ENCODE measurements around the gene WDR6.

WDR6 gene

DNA sequence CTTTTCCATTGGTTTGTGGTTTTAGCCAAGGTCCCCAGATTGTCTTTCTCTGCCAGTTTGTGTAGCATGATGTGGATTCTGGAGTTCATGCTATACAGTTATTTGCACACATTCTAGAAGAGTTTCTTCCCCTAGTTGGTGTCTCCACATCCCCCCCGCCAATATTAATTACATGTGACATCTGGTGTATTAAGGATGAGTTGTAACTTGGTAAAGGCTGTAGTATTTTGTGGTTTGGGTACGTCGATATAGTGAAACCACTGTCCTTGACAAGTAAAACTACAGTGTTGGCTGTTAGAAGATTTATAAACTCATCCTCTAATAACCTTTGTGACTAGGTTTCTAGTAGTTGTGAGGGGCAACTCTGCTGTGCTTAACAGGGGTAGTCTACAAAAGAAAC lies 40.8 kb upstream of the WDR6 start:
- peaks cover 21% of the 10 kb centered on the region for H3K36me3 ChIP-seq (ENCODE audit: control insufficient read depth, insufficient read depth, low read length)
- H3K4me3 ChIP-seq (replicated peaks; ENCODE audit: low read depth, low read length) = no peak overlapping the region
- TF ChIP-seq, protein P1, sequence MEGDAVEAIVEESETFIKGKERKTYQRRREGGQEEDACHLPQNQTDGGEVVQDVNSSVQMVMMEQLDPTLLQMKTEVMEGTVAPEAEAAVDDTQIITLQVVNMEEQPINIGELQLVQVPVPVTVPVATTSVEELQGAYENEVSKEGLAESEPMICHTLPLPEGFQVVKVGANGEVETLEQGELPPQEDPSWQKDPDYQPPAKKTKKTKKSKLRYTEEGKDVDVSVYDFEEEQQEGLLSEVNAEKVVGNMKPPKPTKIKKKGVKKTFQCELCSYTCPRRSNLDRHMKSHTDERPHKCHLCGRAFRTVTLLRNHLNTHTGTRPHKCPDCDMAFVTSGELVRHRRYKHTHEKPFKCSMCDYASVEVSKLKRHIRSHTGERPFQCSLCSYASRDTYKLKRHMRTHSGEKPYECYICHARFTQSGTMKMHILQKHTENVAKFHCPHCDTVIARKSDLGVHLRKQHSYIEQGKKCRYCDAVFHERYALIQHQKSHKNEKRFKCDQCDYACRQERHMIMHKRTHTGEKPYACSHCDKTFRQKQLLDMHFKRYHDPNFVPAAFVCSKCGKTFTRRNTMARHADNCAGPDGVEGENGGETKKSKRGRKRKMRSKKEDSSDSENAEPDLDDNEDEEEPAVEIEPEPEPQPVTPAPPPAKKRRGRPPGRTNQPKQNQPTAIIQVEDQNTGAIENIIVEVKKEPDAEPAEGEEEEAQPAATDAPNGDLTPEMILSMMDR (IDR thresholded peaks at IDR 0.05; ENCODE audit: insufficient read depth, low read length, poor library complexity, severe bottlenecking) = no peak
- H3K27me3 ChIP-seq (replicated peaks; ENCODE audit: control insufficient read depth, insufficient read depth, low read length) = no peaks in the 10 kb centered on the region
- no peak for DNase-seq (ENCODE audit: extremely low read depth, insufficient read length)

DNA sequence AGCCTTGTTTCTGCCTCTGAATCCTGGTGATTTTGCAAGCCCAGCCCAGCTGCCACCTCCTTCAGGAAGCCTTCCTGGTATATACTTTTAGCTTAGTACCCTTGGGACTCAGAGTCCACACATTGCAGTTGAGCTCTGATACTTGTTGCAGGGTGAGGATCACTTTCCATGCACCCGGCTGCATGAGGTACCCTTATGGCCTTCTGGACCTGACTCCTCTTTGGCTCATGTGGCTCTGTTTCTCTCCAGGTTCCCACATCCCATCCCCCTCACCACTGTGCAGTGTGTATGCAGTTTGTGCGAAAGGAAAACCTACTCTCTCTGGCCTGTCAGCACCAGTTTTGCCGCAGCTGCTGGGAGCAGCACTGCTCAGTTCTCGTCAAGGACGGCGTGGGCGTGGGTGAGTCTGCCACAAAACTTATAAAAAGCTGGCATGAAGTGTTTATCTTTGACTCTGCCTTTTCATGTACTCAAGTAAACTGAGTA lies 40.3 kb upstream of the WDR6 start:
- H3K36me3 ChIP-seq (ENCODE audit: control insufficient read depth, insufficient read depth, low read length) = peaks cover 25% of the 10 kb centered on the region

DNA sequence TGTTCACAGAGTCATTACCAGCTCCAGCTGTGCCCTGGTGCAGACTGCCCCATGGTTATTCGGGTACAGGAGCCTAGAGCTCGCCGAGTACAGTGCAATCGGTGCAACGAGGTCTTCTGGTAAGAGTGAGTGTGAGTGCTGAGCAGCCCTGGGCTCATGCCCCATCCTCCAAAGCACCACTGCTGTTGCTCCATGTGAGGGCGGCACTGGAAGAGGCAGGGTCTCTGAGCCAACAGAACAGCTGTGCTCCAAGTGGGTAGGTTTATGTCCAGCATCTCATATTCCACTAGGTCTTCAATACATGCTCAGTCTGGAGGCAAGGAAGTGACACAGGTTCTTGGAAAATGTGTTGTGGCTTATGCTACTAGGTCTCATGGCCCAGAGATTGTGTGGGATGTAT lies 36.6 kb upstream of the WDR6 start:
- Histone ChIP-seq H3K4me3 (replicated peaks; ENCODE audit: low read depth, low read length) (no peak overlapping the region), H3K27me3 (replicated peaks; ENCODE audit: control insufficient read depth, insufficient read depth, low read length) (no peaks in the 10 kb centered on the region), H3K36me3 (ENCODE audit: control insufficient read depth, insufficient read depth, low read length) (peaks cover 38% of the 10 kb centered on the region)
- no peak for DNase-seq (ENCODE audit: extremely low read depth, insufficient read length)
- TF ChIP-seq, protein P1 (IDR thresholded peaks at IDR 0.05; ENCODE audit: insufficient read depth, low read length, poor library complexity, severe bottlenecking) = no peak

More for the DNA sequence above, 40.3 kb upstream of the WDR6 start:
- H3K4me3 ChIP-seq (replicated peaks; ENCODE audit: low read depth, low read length) = no peak overlapping the region
- H3K27me3 ChIP-seq (replicated peaks; ENCODE audit: control insufficient read depth, insufficient read depth, low read length) = no peaks in the 10 kb centered on the region
- no peak for DNase-seq (ENCODE audit: extremely low read depth, insufficient read length)
- TF ChIP-seq, protein P1 (IDR thresholded peaks at IDR 0.05; ENCODE audit: insufficient read depth, low read length, poor library complexity, severe bottlenecking) = no peak

DNA sequence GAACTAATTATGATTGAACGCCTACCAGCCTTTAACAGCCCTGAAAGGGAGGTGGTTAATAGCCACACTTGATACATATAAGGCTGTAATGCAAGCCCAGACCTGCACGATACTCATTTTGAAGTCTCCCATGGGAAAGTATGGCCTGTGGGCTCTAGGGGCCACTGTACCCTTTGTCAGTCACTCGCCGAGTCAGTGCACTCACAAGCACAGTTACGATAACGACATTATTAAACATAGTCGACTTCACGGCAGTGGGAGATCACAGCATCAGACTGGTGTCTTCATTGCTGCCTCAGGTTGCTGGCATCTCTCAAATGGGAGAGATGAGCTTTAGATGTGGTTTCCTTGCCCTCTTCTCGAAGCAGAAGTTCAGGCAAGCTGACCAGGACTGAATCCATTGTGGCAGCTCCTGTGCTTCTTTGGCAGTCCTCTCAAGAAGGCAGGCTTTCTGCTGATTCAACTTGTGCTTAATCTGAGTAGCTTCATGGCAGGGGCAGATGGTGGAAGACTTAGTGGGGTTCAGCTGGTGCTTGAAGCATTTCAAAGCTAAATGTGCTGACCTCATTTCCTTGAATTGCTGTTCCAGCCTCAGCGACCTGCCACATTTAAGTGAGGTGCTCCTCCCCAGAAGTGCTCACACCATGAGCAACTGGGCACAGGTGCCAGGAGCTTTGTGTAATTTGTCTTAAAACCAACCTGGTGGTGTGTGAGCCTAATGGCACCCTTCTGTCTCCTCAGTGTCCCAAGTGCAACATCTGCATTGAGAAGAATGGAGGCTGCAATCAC lies 32.9 kb upstream of the WDR6 start:
- Histone ChIP-seq H3K27me3 (replicated peaks; ENCODE audit: control insufficient read depth, insufficient read depth, low read length) (no peaks in the 10 kb centered on the region), H3K4me3 (replicated peaks; ENCODE audit: low read depth, low read length) (no peak overlapping the region), H3K36me3 (ENCODE audit: control insufficient read depth, insufficient read depth, low read length) (peaks cover 34% of the 10 kb centered on the region)
- TF ChIP-seq, protein P1 (IDR thresholded peaks at IDR 0.05; ENCODE audit: insufficient read depth, low read length, poor library complexity, severe bottlenecking) = no peak
- no peak for DNase-seq (ENCODE audit: extremely low read depth, insufficient read length)

DNA sequence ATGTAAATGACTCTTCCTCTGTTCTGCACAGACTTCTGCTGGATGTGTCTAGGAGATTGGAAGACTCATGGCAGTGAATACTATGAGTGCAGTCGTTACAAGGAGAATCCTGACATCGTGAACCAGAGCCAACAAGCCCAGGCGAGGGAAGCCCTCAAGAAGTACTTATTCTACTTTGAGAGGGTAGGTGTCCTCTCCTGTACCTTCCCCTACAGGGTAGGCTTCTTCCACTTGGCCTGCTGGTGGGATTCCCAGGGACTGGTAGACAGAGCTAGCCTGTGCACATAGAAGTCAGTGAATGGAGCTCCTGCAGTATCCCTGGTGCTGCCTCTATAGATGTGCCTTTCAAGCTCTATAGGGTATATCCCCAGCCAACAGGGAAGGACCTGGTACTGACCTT lies 27.7 kb upstream of the WDR6 start:
- Histone ChIP-seq H3K27me3 (replicated peaks; ENCODE audit: control insufficient read depth, insufficient read depth, low read length) (no peaks in the 10 kb centered on the region), H3K4me3 (replicated peaks; ENCODE audit: low read depth, low read length) (no peak overlapping the region), H3K36me3 (ENCODE audit: control insufficient read depth, insufficient read depth, low read length) (peaks cover 30% of the 10 kb centered on the region)
- TF ChIP-seq, protein P1 (IDR thresholded peaks at IDR 0.05; ENCODE audit: insufficient read depth, low read length, poor library complexity, severe bottlenecking) = no peak
- DNase-seq (ENCODE audit: extremely low read depth, insufficient read length) = no peak

Measured in GM06990 (cell line).